NCI-H526 (cell line): ENCODE measurements around the gene ARHGAP8.
"Not testable (repeated sequence)": the region's sequence is repeated elsewhere in the genome, so short reads cannot be mapped to it uniquely, and the experiment has no call there.

Experiments used
- DNase-seq, 2 experiments: peaks; one replicate each; lab custom pipeline; 2025; lab: John Stamatoyannopoulos, UW

The ARHGAP8 gene

GRCh38 chr22:44858819-44859218 lies 106.4 kb downstream of the ARHGAP8 start:
- DNase-seq, result not testable (repeated sequence)

GRCh38 chr22:44859641-44860040 lies 107.3 kb downstream of the ARHGAP8 start:
- no peak for DNase-seq

GRCh38 chr22:44860311-44860710 lies 107.9 kb downstream of the ARHGAP8 start:
- DNase-seq, result no peak

GRCh38 chr22:44861245-44861644 lies 108.9 kb downstream of the ARHGAP8 start:
- no peak for DNase-seq

GRCh38 chr22:44862281-44862680 lies 109.9 kb downstream of the ARHGAP8 start:
- no peak for DNase-seq

GRCh38 chr22:44862981-44863860 lies 110.8 kb downstream of the ARHGAP8 start:
- no peak for DNase-seq

- no peak for DNase-seq
Observed at GRCh38 chr22:44865193-44866057, 113.0 kb downstream of the ARHGAP8 start.

GRCh38 chr22:44869196-44869595 lies 116.8 kb downstream of the ARHGAP8 start:
- no peak for DNase-seq

- DNase-seq, result no peak
Observed at GRCh38 chr22:44870021-44870420, 117.6 kb downstream of the ARHGAP8 start.

GRCh38 chr22:44871782-44872181 lies 119.4 kb downstream of the ARHGAP8 start:
- no peak for DNase-seq

- DNase-seq, result no peak
Observed at GRCh38 chr22:44876921-44877320, 124.5 kb downstream of the ARHGAP8 start.

- no peak for DNase-seq
Observed at GRCh38 chr22:44878483-44879300, 126.3 kb downstream of the ARHGAP8 start.

GRCh38 chr22:44879301-44879680 lies 126.9 kb downstream of the ARHGAP8 start:
- no peak for DNase-seq

GRCh38 chr22:44880610-44881290 lies 128.4 kb downstream of the ARHGAP8 start:
- DNase-seq, result no peak

- no peak for DNase-seq
Observed at GRCh38 chr22:44881624-44882023, 129.2 kb downstream of the ARHGAP8 start.

- no peak for DNase-seq
Observed at GRCh38 chr22:44882226-44882905, 130.0 kb downstream of the ARHGAP8 start.

- no peak for DNase-seq
Observed at GRCh38 chr22:44883011-44883421, 130.6 kb downstream of the ARHGAP8 start.

- DNase-seq, result no peak
Observed at GRCh38 chr22:44884562-44884961, 132.2 kb downstream of the ARHGAP8 start.

GRCh38 chr22:44884968-44885805 lies 132.8 kb downstream of the ARHGAP8 start:
- DNase-seq, result no peak

- no peak for DNase-seq
Observed at GRCh38 chr22:44885806-44886360, 133.5 kb downstream of the ARHGAP8 start.
